Body of pancreas (tissue), 4 donors: ENCODE results near the gene RBBP7.

ENCODE experiments used
- POLR2A ChIP-seq, 3 donors: fragments of 450-650 bp; IDR thresholded peaks; one replicate each; pipeline ENCODE4 v1.6.1; 2016; ENCODE audit warnings: antibody characterized with exemption in 3 of 3, mild to moderate bottlenecking in 2 of 3
- TF ChIP-seq, protein P1 (sequence below), 7 experiments: fragments of 450-650 bp in 4 of 7; fragments of 200-600 bp in 3 of 7; sonication (generic) in 3 of 7; IDR thresholded peaks; one replicate each; pipeline ENCODE4 v1.5.1; 2016 to 2019; ENCODE audit warnings: antibody characterized with exemption in 7 of 7

DNA sequence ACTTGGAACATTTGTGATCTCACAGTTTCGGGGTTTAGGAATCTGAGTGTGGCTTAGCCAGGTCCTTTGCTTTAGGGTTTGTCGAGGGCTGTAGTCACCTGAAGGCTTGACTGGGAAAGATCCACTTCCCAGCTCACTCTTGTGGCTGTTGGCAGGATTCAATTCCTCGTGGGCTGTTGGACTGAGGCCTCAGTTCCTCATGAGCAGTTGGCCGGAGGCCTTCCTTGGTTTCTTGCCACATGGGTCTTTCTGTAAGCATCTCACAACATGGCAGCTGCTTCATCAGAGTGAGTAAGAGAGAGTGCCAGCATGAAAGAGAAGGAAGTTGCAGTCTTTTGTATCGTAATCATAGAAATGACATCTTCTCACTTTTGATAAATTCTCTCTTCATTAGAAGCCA, 72.8 kb downstream of the RBBP7 start:
- TF ChIP-seq, protein P1, sequence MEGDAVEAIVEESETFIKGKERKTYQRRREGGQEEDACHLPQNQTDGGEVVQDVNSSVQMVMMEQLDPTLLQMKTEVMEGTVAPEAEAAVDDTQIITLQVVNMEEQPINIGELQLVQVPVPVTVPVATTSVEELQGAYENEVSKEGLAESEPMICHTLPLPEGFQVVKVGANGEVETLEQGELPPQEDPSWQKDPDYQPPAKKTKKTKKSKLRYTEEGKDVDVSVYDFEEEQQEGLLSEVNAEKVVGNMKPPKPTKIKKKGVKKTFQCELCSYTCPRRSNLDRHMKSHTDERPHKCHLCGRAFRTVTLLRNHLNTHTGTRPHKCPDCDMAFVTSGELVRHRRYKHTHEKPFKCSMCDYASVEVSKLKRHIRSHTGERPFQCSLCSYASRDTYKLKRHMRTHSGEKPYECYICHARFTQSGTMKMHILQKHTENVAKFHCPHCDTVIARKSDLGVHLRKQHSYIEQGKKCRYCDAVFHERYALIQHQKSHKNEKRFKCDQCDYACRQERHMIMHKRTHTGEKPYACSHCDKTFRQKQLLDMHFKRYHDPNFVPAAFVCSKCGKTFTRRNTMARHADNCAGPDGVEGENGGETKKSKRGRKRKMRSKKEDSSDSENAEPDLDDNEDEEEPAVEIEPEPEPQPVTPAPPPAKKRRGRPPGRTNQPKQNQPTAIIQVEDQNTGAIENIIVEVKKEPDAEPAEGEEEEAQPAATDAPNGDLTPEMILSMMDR (IDR thresholded peaks at IDR 0.05): no peak
- TF ChIP-seq POLR2A (IDR thresholded peaks at IDR 0.05): no peak
